DND-41 (cell line): ENCODE measurements around the gene TTLL11.

Source experiments
- EZH2 ChIP-seq: IDR thresholded peaks from 3 replicates; pipeline ENCODE4 v1.6.1; 2012; ENCODE audit warnings: borderline replicate concordance, low read depth, mild to moderate bottlenecking, moderate library complexity, low read length, inconsistent platforms; ENCODE audit not compliant: severe bottlenecking
- TF ChIP-seq, protein P1 (sequence below): IDR thresholded peaks from 2 replicates; pipeline ENCODE4 v1.5.1; 2012; ENCODE audit warnings: borderline replicate concordance, low read length, moderate library complexity, mild to moderate bottlenecking; ENCODE audit not compliant: poor library complexity, severe bottlenecking; ENCODE audit errors: extremely low read depth

- no peak for TF ChIP-seq EZH2
- TF ChIP-seq, protein P1, sequence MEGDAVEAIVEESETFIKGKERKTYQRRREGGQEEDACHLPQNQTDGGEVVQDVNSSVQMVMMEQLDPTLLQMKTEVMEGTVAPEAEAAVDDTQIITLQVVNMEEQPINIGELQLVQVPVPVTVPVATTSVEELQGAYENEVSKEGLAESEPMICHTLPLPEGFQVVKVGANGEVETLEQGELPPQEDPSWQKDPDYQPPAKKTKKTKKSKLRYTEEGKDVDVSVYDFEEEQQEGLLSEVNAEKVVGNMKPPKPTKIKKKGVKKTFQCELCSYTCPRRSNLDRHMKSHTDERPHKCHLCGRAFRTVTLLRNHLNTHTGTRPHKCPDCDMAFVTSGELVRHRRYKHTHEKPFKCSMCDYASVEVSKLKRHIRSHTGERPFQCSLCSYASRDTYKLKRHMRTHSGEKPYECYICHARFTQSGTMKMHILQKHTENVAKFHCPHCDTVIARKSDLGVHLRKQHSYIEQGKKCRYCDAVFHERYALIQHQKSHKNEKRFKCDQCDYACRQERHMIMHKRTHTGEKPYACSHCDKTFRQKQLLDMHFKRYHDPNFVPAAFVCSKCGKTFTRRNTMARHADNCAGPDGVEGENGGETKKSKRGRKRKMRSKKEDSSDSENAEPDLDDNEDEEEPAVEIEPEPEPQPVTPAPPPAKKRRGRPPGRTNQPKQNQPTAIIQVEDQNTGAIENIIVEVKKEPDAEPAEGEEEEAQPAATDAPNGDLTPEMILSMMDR: no peak
These were observed 310.5 kb downstream of the TTLL11 start for GRCh38 chr9:121782514-121783110.
